D341Med (cell line): ENCODE measurements around the gene ITGB7.
"Not testable (repeated sequence)": the region's sequence is repeated elsewhere in the genome, so short reads cannot be mapped to it uniquely, and the experiment has no call there.

ENCODE experiments used
- DNase-seq: peaks from one replicate; pipeline ENCODE4 v3.0.0; 2012; ENCODE audit warnings: low spot score

ITGB7 gene

GRCh38 chr12:53178803-53179202 lies 28.2 kb downstream of the ITGB7 start:
- not testable (repeated sequence) for DNase-seq

- not testable (repeated sequence) for DNase-seq
These were observed 29.6 kb downstream of the ITGB7 start for GRCh38 chr12:53177447-53177846.

GRCh38 chr12:53176750-53177149 lies 30.3 kb downstream of the ITGB7 start:
- DNase-seq = no peak

DNA sequence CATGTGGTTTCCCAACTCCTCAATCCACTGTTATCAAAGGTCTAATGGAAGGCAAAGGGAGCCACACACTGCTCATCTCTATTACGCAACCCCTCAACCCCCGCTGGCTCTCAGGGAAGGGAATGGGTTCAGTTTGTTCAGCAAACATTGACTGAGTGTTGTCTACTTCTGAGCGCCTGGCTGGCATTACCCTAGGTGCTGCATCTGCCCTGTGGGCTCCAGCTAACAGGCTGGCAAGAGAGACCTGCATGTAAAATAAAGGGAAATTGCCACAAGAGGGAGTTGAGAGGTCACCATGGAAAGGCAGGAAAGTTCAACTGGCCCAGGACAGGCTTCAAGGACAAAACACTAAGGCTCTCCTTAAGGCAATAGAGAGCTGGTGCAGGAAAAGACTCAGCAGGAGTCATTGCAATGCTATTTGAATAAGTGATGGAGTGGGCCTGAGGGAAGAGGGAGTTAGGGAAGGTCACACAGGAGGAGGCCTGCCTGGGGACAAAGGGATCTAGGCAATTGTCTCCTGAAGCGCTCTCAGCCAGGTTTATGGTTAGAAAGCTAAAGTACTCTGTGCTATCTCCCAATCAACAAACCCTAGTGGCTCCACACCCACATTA lies 32.1 kb downstream of the ITGB7 start:
- no peak for DNase-seq

- no peak for DNase-seq
These were observed 33.9 kb downstream of the ITGB7 start for GRCh38 chr12:53173085-53173715.

DNA sequence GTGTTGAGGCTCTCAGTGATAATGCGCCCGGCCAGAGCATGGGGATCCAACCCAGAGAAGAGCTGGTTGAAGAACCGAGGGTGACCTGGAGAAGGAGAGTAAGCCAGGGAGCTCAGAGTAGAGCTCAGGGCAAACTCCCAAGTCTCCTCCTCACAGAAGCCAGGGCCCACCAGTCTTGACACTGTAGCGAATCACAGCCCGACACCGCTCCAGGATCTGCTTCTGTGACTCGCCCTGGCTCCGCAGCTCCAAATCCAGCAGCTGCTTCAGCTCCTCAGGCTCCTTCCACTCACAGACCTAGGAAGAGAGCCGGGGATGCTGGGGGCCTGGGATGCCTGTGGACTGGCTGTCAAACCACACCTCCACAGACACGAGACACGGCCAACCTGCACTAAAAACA lies 34.7 kb downstream of the ITGB7 start:
- DNase-seq = no peak

GRCh38 chr12:53171725-53172329 lies 35.2 kb downstream of the ITGB7 start:
- no peak for DNase-seq

DNA sequence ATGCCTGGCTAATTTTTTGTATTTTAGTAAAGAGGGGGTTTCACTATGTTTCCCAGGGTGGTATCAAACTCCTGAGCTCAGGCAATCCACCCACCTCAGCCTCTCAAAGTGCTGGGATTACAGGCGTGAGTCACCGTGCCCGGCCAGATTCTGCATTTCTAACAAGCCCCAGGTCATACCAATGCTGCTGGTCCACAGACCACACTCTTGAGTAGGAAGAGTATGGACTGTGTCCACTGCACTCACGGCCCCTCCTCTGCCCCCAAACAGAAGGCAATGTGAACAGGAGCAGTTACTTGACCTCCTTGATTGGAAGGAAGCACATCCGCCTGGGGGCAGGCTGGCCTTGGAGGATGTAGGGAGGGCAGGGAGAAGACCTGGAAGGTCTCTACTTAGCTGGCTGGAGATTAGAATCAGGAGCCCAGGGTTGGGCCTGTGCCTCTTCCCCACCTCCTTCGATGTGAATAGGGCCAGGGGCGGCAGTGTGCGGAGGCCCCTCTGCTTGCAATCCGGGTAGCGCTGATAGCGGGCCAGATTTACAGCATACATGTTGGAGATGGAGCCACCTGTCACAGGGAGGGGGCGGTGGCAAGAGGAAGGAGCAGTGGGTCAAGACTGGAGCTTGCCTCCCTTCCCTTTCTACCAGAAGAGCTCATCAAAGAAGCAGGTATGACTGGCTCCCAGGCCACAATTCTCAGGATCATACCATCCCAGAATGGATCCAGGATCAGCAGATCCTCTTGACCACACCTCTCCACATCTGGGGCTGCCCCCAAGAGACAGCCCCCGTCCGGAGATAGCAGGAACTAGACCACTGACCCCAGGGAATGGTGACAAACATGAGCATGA lies 36.0 kb downstream of the ITGB7 start:
- DNase-seq = no peak

GRCh38 chr12:53170215-53170614 lies 36.8 kb downstream of the ITGB7 start:
- DNase-seq = no peak

- no peak for DNase-seq
These were observed 37.4 kb downstream of the ITGB7 start for GRCh38 chr12:53169644-53170043.

GRCh38 chr12:53166837-53167236 lies 40.2 kb downstream of the ITGB7 start:
- no peak for DNase-seq

GRCh38 chr12:53163008-53163407 lies 44.0 kb downstream of the ITGB7 start:
- DNase-seq = not testable (repeated sequence)

DNA sequence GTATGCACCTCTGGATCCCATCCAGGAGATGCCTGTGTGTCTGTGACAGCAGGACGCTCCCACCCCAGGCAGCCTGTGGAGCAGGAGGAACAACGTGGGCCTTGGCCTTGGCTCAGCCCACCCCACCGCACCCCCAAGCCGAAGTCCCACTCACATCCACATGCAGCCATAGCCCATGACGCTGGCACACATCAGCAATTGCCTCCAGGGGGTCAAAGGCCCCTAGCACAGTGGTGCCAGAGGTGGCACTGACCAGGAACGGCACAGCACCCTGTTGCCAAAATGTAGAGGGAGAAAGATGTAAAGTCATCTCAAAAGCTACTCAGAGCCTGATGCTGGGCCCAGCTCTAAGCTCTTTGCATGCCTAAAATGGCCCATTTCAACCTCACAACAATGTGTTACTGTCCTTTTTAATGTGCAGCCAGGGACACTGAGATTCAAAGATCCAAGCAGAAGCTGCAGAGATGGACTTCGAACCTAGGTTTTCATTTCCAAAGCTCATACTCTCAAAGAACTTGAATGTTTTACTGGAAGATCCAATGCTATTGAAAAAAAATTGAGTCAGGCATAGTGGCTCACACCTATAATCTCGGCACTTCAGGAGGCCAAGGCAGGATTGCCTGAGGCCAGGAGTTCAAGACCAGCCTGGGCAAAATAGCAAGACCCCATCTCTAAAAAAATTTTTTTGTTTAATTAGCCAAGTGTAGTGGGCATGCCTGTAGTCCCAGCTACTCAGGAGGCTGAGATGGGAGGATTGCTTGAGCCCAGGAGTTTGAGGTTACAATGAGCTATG lies 45.7 kb downstream of the ITGB7 start:
- DNase-seq = no peak

GRCh38 chr12:53160673-53161072 lies 46.4 kb downstream of the ITGB7 start:
- DNase-seq = no peak

DNA sequence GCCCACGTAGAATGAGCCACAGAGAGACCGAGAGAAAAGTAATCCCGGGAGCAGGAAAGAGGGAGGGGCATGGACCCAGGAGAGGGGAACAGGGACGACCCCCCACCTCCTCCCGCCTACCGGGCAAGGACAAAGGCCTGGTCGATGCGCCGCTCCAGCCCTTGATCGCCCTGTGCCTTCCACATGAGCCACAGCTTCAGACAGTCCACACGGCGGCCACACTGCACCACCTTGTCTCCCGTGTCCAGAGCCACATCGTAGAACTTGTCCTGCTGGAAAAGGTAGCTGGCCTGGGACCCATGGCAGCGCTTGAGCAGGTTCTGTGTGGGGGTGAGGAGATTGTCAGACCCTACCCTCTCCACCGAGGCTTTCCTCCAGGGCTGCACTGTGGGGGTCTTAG lies 47.1 kb downstream of the ITGB7 start:
- DNase-seq = no peak

- peak; percentile 90 for DNase-seq
These were observed 47.7 kb downstream of the ITGB7 start for GRCh38 chr12:53159195-53159839.

DNA sequence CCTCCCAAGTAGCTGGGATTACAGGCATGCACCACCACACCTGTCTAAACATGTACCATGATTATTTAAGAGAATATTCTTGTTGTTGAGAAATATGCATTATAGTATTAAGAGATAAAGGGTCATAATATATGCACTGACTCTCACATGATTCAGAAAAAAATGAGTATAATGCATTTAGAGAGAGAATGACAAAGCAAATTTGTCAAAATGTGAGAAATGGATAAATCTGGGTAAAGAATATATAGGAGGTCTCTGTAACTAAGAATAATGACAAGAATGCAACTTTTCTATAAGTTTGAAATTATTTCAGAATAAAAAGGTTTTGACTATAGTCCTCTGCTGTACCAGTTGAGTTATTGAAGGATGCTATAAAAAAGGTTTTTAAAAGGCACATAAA lies 54.7 kb downstream of the ITGB7 start:
- DNase-seq = no peak

DNA sequence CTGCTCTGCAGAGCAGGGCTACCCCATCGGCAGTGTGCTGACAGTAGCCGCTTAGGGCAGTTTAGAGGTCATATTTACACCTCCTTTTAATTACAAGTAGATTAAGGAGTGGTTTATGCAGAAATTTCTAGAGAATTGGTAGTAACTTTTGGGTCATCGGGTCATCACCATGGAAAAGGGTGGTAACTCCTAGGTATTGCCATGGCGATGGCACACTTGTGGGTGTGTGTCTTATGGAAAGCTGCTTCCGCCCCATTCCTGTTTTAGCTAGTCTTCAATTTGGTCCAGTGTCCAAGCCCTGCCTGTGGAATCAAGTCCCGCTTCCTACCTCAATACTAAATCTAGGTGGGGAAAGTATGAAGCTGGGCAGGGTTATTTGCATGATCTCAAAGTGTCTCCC lies 56.0 kb downstream of the ITGB7 start:
- no peak for DNase-seq

DNA sequence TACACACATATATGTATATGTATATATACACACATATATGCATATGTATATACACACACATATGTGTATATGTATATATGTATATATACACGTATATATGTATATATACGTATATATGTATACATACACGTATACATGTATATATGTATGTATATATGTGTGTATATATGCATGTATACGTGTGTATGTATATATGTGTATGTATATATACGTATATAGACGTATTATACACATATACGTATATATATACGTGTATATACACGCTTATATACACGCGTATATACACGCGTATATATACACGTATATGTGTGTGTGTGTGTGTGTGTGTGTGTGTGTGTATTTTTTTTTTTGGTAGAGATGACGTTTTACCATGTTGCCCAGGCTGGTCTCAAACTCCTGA lies 59.4 kb downstream of the ITGB7 start:
- no peak for DNase-seq

DNA sequence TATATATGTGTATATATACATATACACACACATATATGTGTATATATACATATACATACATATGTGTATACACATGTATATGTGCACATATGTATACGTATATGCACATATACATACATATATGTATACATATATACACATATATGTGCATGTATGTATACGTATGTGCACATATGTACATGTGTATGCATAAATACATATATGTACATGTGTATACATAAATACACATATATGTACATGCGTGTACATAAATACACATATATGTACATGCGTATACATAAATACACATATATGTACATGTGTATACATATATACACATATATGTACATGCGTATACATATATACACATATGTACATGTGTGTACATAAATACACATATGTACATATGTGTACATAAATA lies 59.9 kb downstream of the ITGB7 start:
- DNase-seq = no peak
